Fibroblast of lung (primary cell): ENCODE measurements around the gene GBA2. TPM values are rescaled to one million over a fixed set of nuclear protein-coding genes. Genes with fewer than 3 reads are reported as not detected.

Experiments
- DNase-seq, 2 donors: peaks; one replicate each; pipeline versions ENCODE4 v3.0.0 to v3.0.0-alpha.2; 2010; ENCODE audit warnings: low read depth in 2 of 2
- H2AFZ ChIP-seq: 2 replicates; pipeline ENCODE4 v1.5.1; 2012; ENCODE audit warnings: low read length, control low read depth, inconsistent platforms
- H3K27ac ChIP-seq: 2 replicates; pipeline ENCODE4 v1.5.1; 2011; ENCODE audit warnings: low read length, control low read depth; ENCODE audit not compliant: insufficient read depth
- H3K27me3 ChIP-seq: 2 replicates; pipeline ENCODE4 v1.5.1; 2011; ENCODE audit warnings: mild to moderate bottlenecking, low read length; ENCODE audit not compliant: control insufficient read depth, insufficient read depth
- H3K36me3 ChIP-seq: 2 replicates; pipeline ENCODE4 v1.5.1; 2011; ENCODE audit warnings: low read length; ENCODE audit not compliant: control insufficient read depth, insufficient read depth
- H3K4me1 ChIP-seq: 2 replicates; pipeline ENCODE4 v1.5.1; 2011; ENCODE audit warnings: low read length; ENCODE audit not compliant: control insufficient read depth, insufficient read depth; ENCODE audit errors: extremely low read depth
- H3K4me2 ChIP-seq: 2 replicates; pipeline ENCODE4 v1.5.1; 2011; ENCODE audit warnings: low read length, control low read depth; ENCODE audit not compliant: insufficient read depth; ENCODE audit errors: extremely low read depth
- H3K4me3 ChIP-seq, 4 experiments: fragments of 200-600 bp in 1 of 4; sonication (generic) in 1 of 4; replicated peaks in 1 of 4; 2 replicates each; pipeline ENCODE4 v1.5.1; 2011 to 2016; ENCODE audit warnings: low read length in 4 of 4, low read depth in 3 of 4, mild to moderate bottlenecking in 3 of 4, control low read depth in 2 of 4, inconsistent platforms in 1 of 4, mixed read lengths in 1 of 4; ENCODE audit not compliant: insufficient read depth in 1 of 4; ENCODE audit errors: control extremely low read depth in 1 of 4
- H3K79me2 ChIP-seq: 2 replicates; pipeline ENCODE4 v1.5.1; 2012; ENCODE audit warnings: mild to moderate bottlenecking, low read length, inconsistent platforms; ENCODE audit not compliant: control insufficient read depth, insufficient read depth
- H3K9ac ChIP-seq: 2 replicates; pipeline ENCODE4 v1.5.1; 2011; ENCODE audit warnings: mild to moderate bottlenecking, low read length, control low read depth; ENCODE audit not compliant: insufficient read depth
- H3K9me3 ChIP-seq: 2 replicates; pipeline ENCODE4 v1.5.1; 2012; ENCODE audit warnings: low read depth, low read length; ENCODE audit not compliant: control insufficient read depth, insufficient read depth
- H4K20me1 ChIP-seq: 2 replicates; pipeline ENCODE4 v1.5.1; 2011; ENCODE audit warnings: low read length; ENCODE audit not compliant: control insufficient read depth, insufficient read depth; ENCODE audit errors: extremely low read depth
- CTCF ChIP-seq, 2 donors: IDR thresholded peaks in 1 of 2; conservative IDR thresholded peaks in 1 of 2; 1 replicate in 1 of 2; 2 replicates in 1 of 2; pipeline ENCODE4 v1.5.1; 2011 to 2012; ENCODE audit warnings: low read length in 2 of 2, control low read depth in 1 of 2, inconsistent platforms in 1 of 2, low read depth in 1 of 2, mild to moderate bottlenecking in 1 of 2
- EZH2 ChIP-seq: IDR thresholded peaks from 2 replicates; pipeline ENCODE4 v1.5.1; 2012; ENCODE audit warnings: low read length, control low read depth, mild to moderate bottlenecking; ENCODE audit errors: missing control alignments
- polyA plus RNA-seq, 2 donors: library from polyadenylated mRNA; depleted of rRNA in 1 of 2; stranded (reverse) in 1 of 2; unstranded in 1 of 2; fragments of >200 nt; gene quantifications; 2 replicates each; pipeline ENCODE4 v1.2.1, GENCODE V29; 2011 to 2012; ENCODE audit warnings: missing spikeins in 1 of 2
- total RNA-seq: library from RNA; depleted of rRNA; stranded (reverse); fragments of >200 nt; gene quantifications from 2 replicates; pipeline ENCODE4 v1.2.1, GENCODE V29; 2014

Gene GBA2
- total and polyA plus RNA-seq, 2 donors (not counting 1 experiment from before 2014, with no cell fraction given), result 23.9 to 25.5 TPM

- no peaks in the 10 kb centered on the region for H3K9me3 ChIP-seq
- peaks cover 9% of the 10 kb centered on the region for H3K36me3 ChIP-seq
- H3K9ac ChIP-seq, result peak overlapping the region; percentile 97
- H3K79me2 ChIP-seq, result peaks cover 82% of the 10 kb centered on the region
- peak overlapping the region; percentile 100 for H3K4me2 ChIP-seq
- H2AFZ ChIP-seq, result no peak overlapping the region
- TF ChIP-seq EZH2, result no peak
- TF ChIP-seq CTCF (conservative IDR thresholded peaks at IDR 0.05 in 1 of 2, IDR thresholded peaks at IDR 0.05 in 1 of 2; ENCODE audit: low read depth in 1 of 2, low read length in 2 of 2), result peak; percentile 70 to 74
- H3K27ac ChIP-seq, result peak overlapping the region; percentile 94
- H4K20me1 ChIP-seq, result no peaks in the 10 kb centered on the region
- no peaks in the 10 kb centered on the region for H3K27me3 ChIP-seq
- peak overlapping the region; percentile 87 to 99 (median 96) for H3K4me3 ChIP-seq
- DNase-seq, result peak; percentile 82 to 87
- H3K4me1 ChIP-seq, result peaks cover 23% of the 10 kb centered on the region
Measured at GRCh38 chr9:35729700-35730485, 19.1 kb downstream of the GBA2 start.

- Histone ChIP-seq H3K27ac (peak overlapping the region; percentile 94), H3K4me3 (peak overlapping the region; percentile 71 to 99 (median 96)), H3K4me1 (peaks cover 19% of the 10 kb centered on the region), H3K79me2 (peaks cover 84% of the 10 kb centered on the region), H3K4me2 (peak overlapping the region; percentile 100), H3K36me3 (peaks cover 15% of the 10 kb centered on the region), H4K20me1 (no peaks in the 10 kb centered on the region), H3K27me3 (no peaks in the 10 kb centered on the region), H2AFZ (no peak overlapping the region), H3K9me3 (no peaks in the 10 kb centered on the region), H3K9ac (peak overlapping the region; percentile 72)
- DNase-seq, result peak in 1 of 2 donors; percentile 35
- no peak for TF ChIP-seq EZH2
- TF ChIP-seq CTCF (conservative IDR thresholded peaks at IDR 0.05 in 1 of 2, IDR thresholded peaks at IDR 0.05 in 1 of 2; ENCODE audit: low read depth in 1 of 2, low read length in 2 of 2), result no peak
Measured at GRCh38 chr9:35729101-35729500, 19.9 kb downstream of the GBA2 start.

GRCh38 chr9:35728041-35728971 is 20.7 kb downstream of the GBA2 start:
- H3K9ac ChIP-seq, result peak overlapping the region; percentile 72
- peak overlapping the region; percentile 100 for H3K4me2 ChIP-seq
- peak; percentile 91 to 92 for DNase-seq
- H3K4me3 ChIP-seq, result peak overlapping the region; percentile 71 to 99 (median 96)
- no peak for TF ChIP-seq EZH2
- no peak for TF ChIP-seq CTCF (conservative IDR thresholded peaks at IDR 0.05 in 1 of 2, IDR thresholded peaks at IDR 0.05 in 1 of 2; ENCODE audit: low read depth in 1 of 2, low read length in 2 of 2)
- H3K27me3 ChIP-seq, result no peaks in the 10 kb centered on the region
- no peaks in the 10 kb centered on the region for H3K9me3 ChIP-seq
- no peaks in the 10 kb centered on the region for H4K20me1 ChIP-seq
- H2AFZ ChIP-seq, result no peak overlapping the region
- H3K36me3 ChIP-seq, result peaks cover 22% of the 10 kb centered on the region
- H3K27ac ChIP-seq, result peak overlapping the region; percentile 94
- peaks cover 83% of the 10 kb centered on the region for H3K79me2 ChIP-seq
- H3K4me1 ChIP-seq, result peaks cover 17% of the 10 kb centered on the region
